HuH-7.5 (cell line): ENCODE measurements around the gene THRB.
"Not testable (repeated sequence)": the region's sequence is repeated elsewhere in the genome, so short reads cannot be mapped to it uniquely, and the experiment has no call there.

Experiments
- DNase-seq: peaks from one replicate; pipeline ENCODE4 v3.0.0; 2011; ENCODE audit warnings: low spot score

The THRB gene

DNA sequence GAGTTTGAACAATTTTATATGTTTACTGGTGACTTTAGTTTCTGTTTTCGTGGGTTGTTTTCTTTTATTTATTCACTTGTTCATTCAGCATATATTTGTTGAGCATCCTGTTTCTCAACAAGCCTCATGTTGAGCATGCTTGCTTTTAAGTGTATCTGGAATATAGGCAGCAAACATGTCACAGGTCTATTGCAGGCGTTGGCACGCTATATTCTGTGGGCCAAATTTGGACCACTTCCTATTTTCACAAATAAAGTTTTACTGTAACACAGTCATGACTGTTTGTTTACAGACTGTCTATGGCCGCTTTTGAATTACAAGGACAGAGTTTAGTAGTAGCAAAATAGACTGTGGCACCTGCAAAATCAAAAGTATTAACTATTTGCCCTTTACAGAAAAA lies 89.6 kb downstream of the THRB start:
- DNase-seq: no peak

GRCh38 chr3:24401811-24402185 lies 92.9 kb downstream of the THRB start:
- no peak for DNase-seq

- no peak for DNase-seq
Observed at GRCh38 chr3:24401090-24401810, 93.4 kb downstream of the THRB start.

- DNase-seq: no peak
Observed at GRCh38 chr3:24400450-24400849, 94.2 kb downstream of the THRB start.

GRCh38 chr3:24400015-24400414 lies 94.6 kb downstream of the THRB start:
- DNase-seq: no peak

- no peak for DNase-seq
Observed at GRCh38 chr3:24399614-24400013, 95.0 kb downstream of the THRB start.

DNA sequence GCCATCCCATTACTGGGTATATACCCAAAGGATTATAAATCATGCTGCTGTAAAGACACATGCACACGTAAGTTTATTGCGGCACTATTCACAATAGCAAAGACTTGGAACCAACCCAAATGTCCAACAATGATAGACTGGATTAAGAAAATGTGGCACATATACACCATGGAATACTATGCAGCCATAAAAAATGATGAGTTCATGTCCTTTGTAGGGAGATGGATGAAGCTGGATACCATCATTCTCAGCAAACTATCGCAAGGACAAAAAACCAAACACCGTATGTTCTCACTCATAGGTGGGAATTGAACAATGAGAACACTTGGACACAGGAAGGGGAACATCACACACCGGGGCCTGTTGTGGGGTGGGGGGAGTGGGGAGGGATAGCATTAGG lies 95.9 kb downstream of the THRB start:
- not testable (repeated sequence) for DNase-seq

- no peak for DNase-seq
Observed at GRCh38 chr3:24396338-24396737, 98.3 kb downstream of the THRB start.

- no peak for DNase-seq
Observed at GRCh38 chr3:24394754-24395153, 99.9 kb downstream of the THRB start.

DNA sequence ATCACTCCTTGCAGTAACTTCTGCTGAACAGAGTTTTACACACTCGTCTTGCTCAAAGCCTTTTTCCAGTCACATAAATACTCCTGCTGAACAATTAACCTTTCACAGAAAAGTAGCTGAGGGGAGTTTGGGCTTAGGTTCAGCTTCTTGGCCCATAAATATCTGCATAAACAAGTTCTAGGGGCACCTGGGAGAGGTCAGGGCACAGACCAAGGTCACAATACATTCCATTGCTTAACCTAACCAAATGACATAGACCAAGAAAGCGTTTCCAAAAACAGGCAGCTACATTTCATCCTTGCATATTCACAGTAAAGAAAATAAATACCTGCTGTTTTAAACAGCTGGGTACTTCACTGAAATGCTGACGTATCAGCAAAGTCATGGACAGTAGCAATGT lies 101.3 kb downstream of the THRB start:
- DNase-seq: no peak

DNA sequence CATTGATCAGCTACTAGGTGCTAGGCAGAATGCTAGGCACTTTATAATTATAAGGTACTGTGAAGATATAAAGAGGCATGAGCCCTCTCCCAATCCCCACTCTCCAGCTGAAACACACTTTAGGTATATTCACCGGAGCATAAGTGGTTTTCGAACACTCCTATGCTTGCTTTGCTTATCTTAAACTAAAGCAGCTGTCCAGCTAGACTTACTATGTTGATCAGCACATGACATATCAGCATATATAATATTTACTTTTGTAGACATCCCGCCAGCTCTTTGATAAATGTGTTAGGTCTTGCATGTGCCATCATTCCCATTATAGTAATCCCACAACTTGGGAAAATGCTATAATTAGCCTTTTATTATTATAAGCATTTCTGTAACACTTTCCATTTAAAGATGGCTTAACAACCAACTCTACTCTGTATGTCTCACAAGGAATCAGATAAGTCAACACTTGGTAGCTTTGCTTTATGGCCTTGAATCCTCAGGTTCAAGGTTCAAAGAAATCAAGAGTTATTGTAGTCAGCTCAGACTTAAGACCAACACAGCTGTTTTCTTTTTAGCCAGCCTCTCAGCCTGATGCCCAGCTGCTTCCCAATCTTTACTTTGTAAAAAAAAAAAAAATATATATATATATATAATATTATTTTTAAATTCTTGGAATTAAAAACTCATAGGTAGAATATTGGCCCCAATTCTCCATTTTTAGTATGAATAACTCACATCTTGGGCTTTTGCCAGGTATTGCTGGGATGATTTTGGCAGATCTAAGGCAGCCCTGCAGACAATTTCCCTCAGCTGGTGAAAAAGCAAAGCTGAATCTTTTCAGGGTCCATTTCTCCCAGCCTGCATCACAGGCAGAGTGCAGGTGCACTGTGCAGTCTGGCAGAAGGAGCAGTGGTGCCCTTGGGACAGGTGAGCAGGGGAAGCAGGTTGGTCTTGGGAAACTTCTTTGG lies 104.2 kb downstream of the THRB start:
- DNase-seq: no peak

DNA sequence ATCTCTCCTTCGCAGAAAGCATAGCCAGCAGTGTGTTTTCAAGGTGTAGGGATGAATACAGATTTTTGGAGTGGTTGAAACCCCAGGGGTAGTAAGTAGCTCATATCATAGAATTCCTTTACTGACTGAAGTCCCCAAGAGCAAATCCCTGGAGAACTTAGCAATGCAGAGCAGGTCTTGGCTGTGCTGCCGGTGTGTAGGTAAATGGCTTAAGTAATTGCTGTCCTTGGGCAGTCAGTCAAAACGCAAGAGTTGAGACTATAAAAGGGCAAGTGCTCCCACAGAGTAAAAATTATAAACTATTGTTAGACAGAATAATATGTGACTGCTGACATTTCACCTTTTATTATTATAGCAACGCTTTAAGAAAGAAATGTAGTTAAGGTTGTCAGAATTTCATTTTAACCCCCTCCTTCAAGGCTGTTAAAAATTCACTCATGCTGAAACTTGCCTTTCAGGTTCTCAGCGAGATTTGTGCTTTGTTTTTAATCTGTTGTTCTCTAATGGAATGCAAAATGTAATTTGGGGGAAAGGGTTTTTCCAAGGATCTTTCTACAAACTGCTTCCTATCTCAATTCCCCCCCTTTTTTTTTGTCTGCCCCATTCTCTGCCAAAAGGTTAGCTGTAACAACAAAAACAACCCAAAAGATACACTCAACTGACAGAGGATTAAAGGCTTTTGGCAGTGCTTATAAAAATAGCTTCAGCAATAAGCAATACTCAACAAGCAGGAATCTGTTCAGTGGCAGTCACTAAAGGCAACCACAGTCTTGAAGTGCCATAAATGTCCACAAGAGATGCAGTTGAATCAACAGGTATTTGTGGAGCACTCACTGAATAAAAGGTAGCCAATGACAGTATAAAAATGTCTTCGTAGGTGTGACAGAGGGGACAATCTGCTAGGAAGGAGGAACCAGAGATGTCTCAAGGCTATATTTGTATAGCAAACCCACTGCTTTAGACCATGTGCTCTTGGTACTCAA lies 105.3 kb downstream of the THRB start:
- no peak for DNase-seq

GRCh38 chr3:24388611-24389010 lies 106.0 kb downstream of the THRB start:
- DNase-seq: no peak

DNA sequence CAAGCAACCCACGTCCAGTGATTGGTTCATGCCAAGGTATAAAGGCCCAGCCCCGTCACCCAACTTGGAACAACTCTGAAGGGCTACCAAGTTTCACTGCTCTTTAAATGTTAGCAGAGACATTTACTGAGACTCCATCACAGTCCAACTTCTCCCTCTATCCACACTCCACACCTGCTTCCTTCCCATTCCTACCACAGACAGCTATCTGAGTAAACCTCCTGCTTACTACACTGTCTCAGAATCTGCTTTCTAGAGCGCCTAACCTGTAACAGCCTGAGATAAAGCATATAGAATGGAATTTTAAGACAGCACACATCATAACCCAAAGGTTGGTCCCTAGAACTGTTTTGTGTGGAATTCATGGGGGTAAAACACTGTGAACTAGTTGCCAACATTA lies 106.5 kb downstream of the THRB start:
- DNase-seq: no peak

GRCh38 chr3:24387493-24387892 lies 107.2 kb downstream of the THRB start:
- no peak for DNase-seq

GRCh38 chr3:24387000-24387399 lies 107.7 kb downstream of the THRB start:
- no peak for DNase-seq

DNA sequence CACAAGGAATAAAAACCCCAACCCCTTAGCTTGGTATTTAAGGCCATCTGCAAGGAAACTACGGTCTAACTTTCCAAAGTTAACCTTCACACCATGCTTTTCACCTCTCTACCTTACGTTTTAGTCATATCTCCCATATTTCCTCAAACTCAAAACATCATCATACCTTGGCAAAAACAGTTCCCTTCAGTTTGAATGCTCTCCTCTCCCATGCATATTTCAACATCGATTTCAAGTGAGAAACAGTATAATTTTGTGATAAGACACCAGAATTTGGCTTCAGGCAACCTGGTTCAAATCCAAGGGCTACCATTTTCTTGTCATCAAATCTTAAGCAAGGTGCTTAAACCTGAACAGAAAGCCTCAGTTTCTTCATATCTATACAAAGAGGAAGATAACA lies 108.2 kb downstream of the THRB start:
- DNase-seq: no peak

DNA sequence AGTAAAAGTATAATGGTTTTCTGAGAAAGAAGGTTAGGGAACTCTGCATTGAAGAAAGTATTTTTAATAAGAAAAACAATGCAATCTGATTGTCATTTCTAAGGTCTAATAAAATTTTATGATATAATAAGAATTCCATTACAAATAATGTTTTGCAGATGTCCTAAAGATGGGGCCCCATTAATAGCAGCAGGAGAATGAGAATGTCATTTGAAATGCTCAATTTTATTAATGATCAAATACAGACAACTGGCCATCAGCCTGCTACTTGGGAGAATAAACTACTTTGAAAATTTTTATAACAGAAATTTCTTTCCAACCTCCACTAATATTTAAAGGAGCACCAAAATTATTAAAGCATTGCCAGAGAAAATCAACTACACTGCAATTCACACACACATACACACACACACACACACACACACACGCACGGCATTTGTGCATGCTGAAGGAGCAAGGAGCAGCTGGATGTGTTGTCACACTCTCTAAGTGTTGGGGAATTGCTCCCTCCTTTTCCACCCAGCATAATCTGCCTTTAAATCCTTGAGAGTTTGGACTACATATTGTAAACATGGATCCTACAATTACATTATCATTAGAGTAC lies 109.5 kb downstream of the THRB start:
- no peak for DNase-seq

DNA sequence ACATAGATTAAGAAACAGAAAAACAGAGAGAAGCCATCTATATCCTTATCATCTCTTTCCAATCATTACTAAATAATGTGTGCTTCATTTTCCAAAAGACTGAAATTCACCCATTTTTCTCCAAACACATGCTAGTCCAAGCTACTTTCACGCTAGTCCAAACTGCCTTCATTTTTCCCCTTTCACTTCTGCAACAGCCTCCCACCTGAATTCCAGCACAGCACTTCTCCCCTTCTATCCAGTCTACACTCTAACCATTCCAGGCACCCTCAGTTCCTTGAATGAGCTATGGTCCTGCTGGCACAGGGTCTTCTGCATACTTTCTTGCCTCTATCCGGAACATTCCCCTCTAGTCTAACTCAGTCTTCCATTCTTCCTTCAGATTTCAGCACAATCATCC lies 112.0 kb downstream of the THRB start:
- DNase-seq: no peak

GRCh38 chr3:24379936-24380335 lies 114.7 kb downstream of the THRB start:
- DNase-seq: no peak

GRCh38 chr3:24378313-24378712 lies 116.3 kb downstream of the THRB start:
- DNase-seq: no peak
